ENCODE data around the gene FFAR4.
A peak's percentile ranks its signal among the peaks of the same experiment; 100 is the strongest.

FFAR4 gene

GRCh38 chr10:93554760-93555432, 11.6 kb upstream of the FFAR4 start:
- POLR2A ChIA-PET, result no interaction called here
- CTCF ChIA-PET, result interaction anchor here (0.6 to 7.7 kb wide), 40 partner anchors 10 to 433 kb away, joined by 3 to 92 read pairs (median 3); partner anchors contain the start of genes FFAR4, FRA10AC1 and PDE6C
- DNase-seq (ENCODE audit: extremely low spot score), result peak; percentile 72
- TF ChIP-seq, protein P1, sequence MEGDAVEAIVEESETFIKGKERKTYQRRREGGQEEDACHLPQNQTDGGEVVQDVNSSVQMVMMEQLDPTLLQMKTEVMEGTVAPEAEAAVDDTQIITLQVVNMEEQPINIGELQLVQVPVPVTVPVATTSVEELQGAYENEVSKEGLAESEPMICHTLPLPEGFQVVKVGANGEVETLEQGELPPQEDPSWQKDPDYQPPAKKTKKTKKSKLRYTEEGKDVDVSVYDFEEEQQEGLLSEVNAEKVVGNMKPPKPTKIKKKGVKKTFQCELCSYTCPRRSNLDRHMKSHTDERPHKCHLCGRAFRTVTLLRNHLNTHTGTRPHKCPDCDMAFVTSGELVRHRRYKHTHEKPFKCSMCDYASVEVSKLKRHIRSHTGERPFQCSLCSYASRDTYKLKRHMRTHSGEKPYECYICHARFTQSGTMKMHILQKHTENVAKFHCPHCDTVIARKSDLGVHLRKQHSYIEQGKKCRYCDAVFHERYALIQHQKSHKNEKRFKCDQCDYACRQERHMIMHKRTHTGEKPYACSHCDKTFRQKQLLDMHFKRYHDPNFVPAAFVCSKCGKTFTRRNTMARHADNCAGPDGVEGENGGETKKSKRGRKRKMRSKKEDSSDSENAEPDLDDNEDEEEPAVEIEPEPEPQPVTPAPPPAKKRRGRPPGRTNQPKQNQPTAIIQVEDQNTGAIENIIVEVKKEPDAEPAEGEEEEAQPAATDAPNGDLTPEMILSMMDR (IDR thresholded peaks at IDR 0.05; ENCODE audit: control extremely low read depth, extremely low read depth, low read depth, missing control alignments), result peak; percentile 72

DNA sequence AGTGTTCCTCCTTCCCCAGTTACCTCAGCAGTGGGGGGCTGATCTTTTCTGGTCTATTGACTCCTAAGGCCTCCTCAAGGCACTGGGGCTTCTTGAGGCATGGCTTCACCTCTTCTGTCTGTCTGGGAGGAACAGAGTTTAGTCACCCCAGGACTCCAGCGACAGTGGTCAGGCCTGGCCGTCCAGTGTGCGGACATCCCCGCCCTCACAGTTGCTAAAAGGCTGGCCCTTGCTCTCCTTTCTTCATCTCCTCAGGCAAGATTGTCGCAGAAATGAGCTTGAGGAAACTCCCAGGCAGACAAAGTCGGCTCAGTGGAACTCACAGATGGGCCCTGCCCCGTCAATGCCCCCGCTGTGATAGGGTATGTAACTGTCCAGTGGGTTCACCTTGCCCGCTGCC, 7.0 kb upstream of the FFAR4 start:
- POLR2A ChIA-PET, result no interaction called here
- CTCF ChIA-PET, result interaction anchor here (7.7 kb wide), 1 partner anchor 120 kb away, joined by 92 read pairs; no protein-coding TSS in a partner anchor
- DNase-seq (ENCODE audit: extremely low spot score), result no peak
- TF ChIP-seq, protein P1 (IDR thresholded peaks at IDR 0.05; ENCODE audit: control extremely low read depth, extremely low read depth, low read depth, missing control alignments), result no peak

- CTCF ChIA-PET, result interaction anchor here (0.8 kb wide), 1 partner anchor 255 kb away, joined by 3 read pairs; no protein-coding TSS in a partner anchor
- no peak for DNase-seq (ENCODE audit: extremely low spot score)
- POLR2A ChIA-PET, result no interaction called here
- TF ChIP-seq, protein P1 (IDR thresholded peaks at IDR 0.05; ENCODE audit: control extremely low read depth, extremely low read depth, low read depth, missing control alignments), result no peak
Observed at GRCh38 chr10:93560541-93560940, 5.9 kb upstream of the FFAR4 start.

DNA sequence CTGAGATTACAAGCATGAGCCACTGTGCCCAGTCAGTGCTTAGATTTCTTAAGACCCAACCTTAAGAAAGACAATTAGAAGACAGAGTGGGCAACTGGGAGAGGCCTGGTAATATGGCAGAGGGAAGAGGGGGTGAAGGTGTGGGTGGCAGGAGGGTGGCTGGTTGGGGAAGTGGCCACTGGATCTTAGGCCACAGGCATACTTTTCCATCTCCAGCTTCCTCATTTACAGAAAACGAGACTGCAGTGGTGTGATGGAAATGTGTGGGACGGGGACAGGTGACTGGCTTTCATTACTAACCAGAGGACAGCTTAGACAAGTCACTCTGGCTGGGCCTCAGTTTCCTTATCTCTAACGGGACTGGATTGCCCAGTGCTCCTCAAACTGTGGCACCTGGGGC, 1.0 kb upstream of the FFAR4 start:
- ChIA-PET POLR2A (no interaction called here), CTCF (interaction anchor here (4.2 kb wide), 1 partner anchor 11 kb away, joined by 21 read pairs; no protein-coding TSS in a partner anchor)
- no peak for DNase-seq (ENCODE audit: extremely low spot score)
- TF ChIP-seq, protein P1 (IDR thresholded peaks at IDR 0.05; ENCODE audit: control extremely low read depth, extremely low read depth, low read depth, missing control alignments), result no peak

DNA sequence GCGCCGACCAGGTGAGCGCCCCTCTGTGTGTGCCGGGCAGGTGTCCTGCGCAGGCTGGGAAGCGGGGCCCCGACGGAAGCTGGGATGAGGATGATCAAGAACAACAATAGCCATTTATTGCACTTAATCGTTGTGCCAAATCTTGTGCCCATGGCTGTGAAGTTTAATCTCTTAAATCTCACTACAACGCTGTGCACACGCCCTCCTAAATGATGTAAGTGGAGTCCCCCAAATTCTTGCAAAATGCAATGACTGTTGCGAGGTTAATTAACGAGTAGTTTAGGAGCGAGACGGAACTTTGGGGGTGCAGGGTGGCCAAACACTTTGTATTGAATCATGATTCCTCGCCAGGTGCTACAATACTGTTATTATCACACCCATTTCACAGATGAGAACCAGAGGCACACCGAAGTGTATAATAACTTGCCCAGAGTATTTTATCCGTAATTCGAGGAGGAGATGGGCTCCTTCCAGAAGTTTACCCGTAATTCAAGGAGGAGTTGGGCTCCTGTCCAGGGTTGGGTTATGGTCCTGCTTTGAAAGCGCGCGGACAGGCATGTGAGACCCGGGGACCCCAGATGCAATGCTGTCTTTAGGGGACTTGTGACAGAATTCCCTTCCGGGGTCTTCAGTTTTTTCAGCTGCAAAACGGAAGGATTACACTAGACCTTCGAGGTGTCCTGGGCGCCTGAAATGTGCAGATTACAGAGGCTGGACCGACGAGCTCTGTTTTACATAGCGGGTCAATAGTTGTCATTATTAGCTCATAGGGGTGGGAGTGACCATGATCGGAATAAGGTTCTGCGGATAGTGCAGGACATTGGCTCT, 1.0 kb downstream of the FFAR4 start:
- ChIA-PET POLR2A (no interaction called here), CTCF (interaction anchor here (1.1 to 1.4 kb wide), 2 partner anchors 12 to 13 kb away, joined by 3 read pairs; no protein-coding TSS in a partner anchor)
- DNase-seq (ENCODE audit: extremely low spot score), result no peak
- TF ChIP-seq, protein P1 (IDR thresholded peaks at IDR 0.05; ENCODE audit: control extremely low read depth, extremely low read depth, low read depth, missing control alignments), result no peak

DNA sequence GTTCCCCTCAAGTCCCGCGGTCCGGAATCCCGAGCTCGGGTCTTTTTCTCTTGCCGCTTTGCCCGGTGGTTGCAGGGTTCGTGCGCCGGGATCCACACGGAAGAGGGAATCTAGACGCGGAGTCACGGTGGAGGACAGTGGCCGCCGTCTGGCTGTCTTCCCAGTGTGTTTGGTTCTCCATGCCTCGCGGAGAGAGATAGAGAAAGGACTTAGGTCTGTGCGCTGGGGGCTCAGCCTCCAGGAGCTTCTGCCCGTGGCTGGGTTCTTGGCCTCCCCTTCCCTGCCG, 1.6 kb downstream of the FFAR4 start:
- TF ChIP-seq, protein P1 (IDR thresholded peaks at IDR 0.05; ENCODE audit: control extremely low read depth, extremely low read depth, low read depth, missing control alignments), result no peak
- ChIA-PET POLR2A (no interaction called here), CTCF (interaction anchor here (1.1 to 1.4 kb wide), 2 partner anchors 13 to 14 kb away, joined by 3 read pairs; no protein-coding TSS in a partner anchor)
- DNase-seq (ENCODE audit: extremely low spot score), result no peak
